ENCODE data around the gene LRRC47. TPM values are rescaled to one million over a fixed set of nuclear protein-coding genes. Genes with fewer than 3 reads are reported as not detected.
A peak's percentile ranks its signal among the peaks of the same experiment; 100 is the strongest.

Gene LRRC47
- total RNA-seq, 1 donor from 2014 or later = 57.0 TPM

DNA sequence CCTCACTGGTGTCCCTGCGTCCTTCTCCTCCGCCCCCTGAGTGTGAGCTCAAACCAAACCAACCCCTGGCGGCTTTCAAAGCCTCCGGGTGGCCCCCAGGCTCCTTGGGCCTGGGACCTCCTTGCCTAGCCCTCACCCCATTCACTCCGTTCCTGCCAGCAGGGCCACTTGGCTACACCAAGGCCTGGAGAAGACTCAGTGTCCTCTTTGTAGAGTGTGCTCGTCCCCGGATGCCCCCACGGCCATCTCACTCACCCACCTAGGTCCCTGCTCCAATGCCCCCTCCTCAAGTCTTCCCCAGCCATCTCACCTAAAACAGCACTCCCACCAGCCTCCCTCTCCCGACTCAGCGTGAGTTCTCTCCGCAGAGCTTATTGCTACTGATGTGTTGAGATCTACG, 51.2 kb downstream of the LRRC47 start:
- Mint-ChIP-seq H3K4me1 (ENCODE audit: low read depth) (peaks cover 16% of the 10 kb centered on the region), H3K9me3 (ENCODE audit: low read depth) (no peaks in the 10 kb centered on the region), H3K27me3 (peaks cover 7% of the 10 kb centered on the region)

DNA sequence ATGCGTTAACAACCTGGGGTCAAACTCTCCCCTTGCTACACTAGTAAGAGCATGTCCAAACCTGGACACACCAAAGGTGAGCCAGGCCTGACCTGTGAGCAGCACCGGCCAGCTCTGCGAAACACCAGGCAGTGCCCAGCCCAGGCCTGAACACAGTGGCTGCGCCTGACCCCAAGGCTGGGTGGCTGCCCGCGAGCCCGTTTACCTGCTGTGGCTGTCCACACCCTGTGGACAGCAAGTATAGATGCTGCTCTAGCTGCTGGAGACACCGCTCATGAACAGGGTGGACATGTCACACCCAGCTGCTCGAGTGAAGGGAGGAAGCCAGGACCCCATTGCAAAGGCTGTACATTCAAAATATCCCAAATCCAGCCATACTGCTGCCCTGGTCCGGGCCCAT, 51.7 kb downstream of the LRRC47 start:
- DNase-seq (ENCODE audit: low spot score, unreplicated experiment) = no peak
- Mint-ChIP-seq H3K4me1 (ENCODE audit: low read depth) (peaks cover 16% of the 10 kb centered on the region), H3K36me3 (ENCODE audit: insufficient read depth) (peaks cover 8% of the 10 kb centered on the region), H3K4me3 (ENCODE audit: low read depth) (no peak overlapping the region), H3K9me3 (ENCODE audit: low read depth) (no peaks in the 10 kb centered on the region), H3K27ac (no peak overlapping the region), H3K27me3 (peaks cover 6% of the 10 kb centered on the region)
- TF ChIP-seq, protein P1, sequence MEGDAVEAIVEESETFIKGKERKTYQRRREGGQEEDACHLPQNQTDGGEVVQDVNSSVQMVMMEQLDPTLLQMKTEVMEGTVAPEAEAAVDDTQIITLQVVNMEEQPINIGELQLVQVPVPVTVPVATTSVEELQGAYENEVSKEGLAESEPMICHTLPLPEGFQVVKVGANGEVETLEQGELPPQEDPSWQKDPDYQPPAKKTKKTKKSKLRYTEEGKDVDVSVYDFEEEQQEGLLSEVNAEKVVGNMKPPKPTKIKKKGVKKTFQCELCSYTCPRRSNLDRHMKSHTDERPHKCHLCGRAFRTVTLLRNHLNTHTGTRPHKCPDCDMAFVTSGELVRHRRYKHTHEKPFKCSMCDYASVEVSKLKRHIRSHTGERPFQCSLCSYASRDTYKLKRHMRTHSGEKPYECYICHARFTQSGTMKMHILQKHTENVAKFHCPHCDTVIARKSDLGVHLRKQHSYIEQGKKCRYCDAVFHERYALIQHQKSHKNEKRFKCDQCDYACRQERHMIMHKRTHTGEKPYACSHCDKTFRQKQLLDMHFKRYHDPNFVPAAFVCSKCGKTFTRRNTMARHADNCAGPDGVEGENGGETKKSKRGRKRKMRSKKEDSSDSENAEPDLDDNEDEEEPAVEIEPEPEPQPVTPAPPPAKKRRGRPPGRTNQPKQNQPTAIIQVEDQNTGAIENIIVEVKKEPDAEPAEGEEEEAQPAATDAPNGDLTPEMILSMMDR (IDR thresholded peaks at IDR 0.05; ENCODE audit: unreplicated experiment) = no peak

More for the DNA sequence above, 51.2 kb downstream of the LRRC47 start:
- TF ChIP-seq, protein P1 (IDR thresholded peaks at IDR 0.05; ENCODE audit: unreplicated experiment) = no peak
- H3K36me3 Mint-ChIP-seq (ENCODE audit: insufficient read depth) = peaks cover 8% of the 10 kb centered on the region
- no peak for DNase-seq (ENCODE audit: low spot score, unreplicated experiment)
- peak overlapping the region; percentile 87 for H3K4me3 Mint-ChIP-seq (ENCODE audit: low read depth)
- no peak overlapping the region for H3K27ac Mint-ChIP-seq

DNA sequence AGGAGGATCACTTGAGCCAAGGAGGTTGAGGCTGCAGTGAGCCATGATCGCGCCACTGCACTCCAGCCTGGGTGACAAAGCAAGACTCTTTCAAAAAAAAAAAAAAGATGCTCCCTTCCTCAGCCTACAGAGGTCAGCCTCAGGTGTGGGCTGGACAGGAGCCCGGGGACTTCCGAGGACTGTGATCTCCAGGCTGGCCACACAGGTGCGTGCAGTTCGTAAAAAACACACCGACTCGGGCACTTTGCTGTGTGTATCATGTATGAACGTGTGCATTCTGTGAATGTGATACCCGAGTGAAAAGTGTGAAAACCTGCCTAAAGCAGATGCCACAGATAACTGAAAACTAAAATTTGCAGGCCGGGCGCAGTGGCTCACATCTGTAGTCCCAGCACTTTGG, 52.5 kb downstream of the LRRC47 start:
- H3K4me3 Mint-ChIP-seq (ENCODE audit: low read depth) = peak overlapping the region; percentile 16
- H3K27ac Mint-ChIP-seq = no peak overlapping the region
- H3K27me3 Mint-ChIP-seq = no peaks in the 10 kb centered on the region
- TF ChIP-seq, protein P1 (IDR thresholded peaks at IDR 0.05; ENCODE audit: unreplicated experiment) = no peak
- DNase-seq (ENCODE audit: low spot score, unreplicated experiment) = no peak
- H3K9me3 Mint-ChIP-seq (ENCODE audit: low read depth) = no peaks in the 10 kb centered on the region
- H3K36me3 Mint-ChIP-seq (ENCODE audit: insufficient read depth) = peaks cover 8% of the 10 kb centered on the region
- peaks cover 16% of the 10 kb centered on the region for H3K4me1 Mint-ChIP-seq (ENCODE audit: low read depth)

DNA sequence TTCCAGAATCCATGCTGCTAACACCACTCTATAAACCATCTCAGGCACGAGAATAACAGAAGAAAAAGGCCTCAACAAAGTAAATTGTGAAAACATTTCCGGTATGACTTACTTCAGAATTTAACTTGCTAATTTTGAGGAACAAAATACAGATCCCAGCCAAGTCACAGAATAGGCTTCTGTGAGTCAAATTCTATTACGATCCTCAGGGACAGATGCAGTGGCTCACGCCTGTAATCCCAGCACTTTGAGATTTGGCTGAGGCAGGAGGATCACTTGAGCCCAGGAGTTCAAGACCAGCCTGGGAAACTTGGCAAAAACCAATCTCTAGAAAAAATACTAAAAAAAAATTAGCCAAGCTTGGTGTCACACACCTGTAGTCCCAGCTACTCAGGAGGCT, 52.9 kb downstream of the LRRC47 start:
- TF ChIP-seq, protein P1 (IDR thresholded peaks at IDR 0.05; ENCODE audit: unreplicated experiment) = no peak
- Mint-ChIP-seq H3K36me3 (ENCODE audit: insufficient read depth) (peaks cover 8% of the 10 kb centered on the region), H3K27me3 (no peaks in the 10 kb centered on the region), H3K9me3 (ENCODE audit: low read depth) (no peaks in the 10 kb centered on the region), H3K4me3 (ENCODE audit: low read depth) (no peak overlapping the region), H3K4me1 (ENCODE audit: low read depth) (peaks cover 16% of the 10 kb centered on the region), H3K27ac (no peak overlapping the region)
- DNase-seq (ENCODE audit: low spot score, unreplicated experiment) = no peak

DNA sequence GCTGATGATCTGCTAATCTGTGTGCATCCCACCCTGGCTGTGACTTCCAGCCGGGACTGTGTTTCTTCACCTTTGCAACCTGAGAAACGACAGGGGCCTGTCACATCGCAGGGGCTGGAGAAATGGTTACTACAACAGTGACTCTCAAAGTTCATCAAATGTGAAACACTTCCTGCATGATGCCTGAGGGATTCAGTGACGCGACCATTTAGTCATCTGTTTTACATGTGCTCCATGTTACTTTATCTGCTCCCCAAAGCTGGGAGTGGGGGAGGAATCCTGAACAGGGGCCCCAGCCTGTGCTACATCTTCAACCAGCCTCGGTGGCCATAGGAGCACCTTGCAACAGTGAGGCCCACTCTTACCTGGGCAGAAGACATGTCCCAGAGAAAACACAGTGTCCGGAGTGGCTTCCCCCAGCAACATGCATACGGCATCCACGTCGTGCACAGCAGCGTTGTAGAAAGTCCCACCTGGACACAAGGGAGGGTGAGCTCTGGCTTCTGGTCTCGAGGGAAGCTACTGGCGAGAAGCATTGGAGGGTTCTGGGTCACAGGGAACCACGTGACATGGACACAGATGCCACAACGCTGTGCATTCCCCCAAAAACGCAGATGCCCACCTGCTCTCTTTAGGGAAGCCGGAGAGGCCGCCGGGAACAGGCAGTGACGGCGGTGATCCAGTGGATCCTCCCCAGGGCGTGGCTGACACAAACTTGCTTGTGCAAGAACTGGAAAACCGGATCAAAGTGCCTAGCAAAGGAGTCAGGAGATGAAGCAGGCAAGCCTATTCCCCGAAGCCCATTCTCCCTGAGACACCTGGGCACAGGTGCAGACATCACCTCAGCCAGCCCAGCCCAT, 53.6 kb downstream of the LRRC47 start:
- TF ChIP-seq, protein P1 (IDR thresholded peaks at IDR 0.05; ENCODE audit: unreplicated experiment) = no peak
- no peaks in the 10 kb centered on the region for H3K9me3 Mint-ChIP-seq (ENCODE audit: low read depth)
- H3K4me1 Mint-ChIP-seq (ENCODE audit: low read depth) = peaks cover 16% of the 10 kb centered on the region
- no peak overlapping the region for H3K27ac Mint-ChIP-seq
- H3K27me3 Mint-ChIP-seq = no peaks in the 10 kb centered on the region
- DNase-seq (ENCODE audit: low spot score, unreplicated experiment) = no peak
- H3K36me3 Mint-ChIP-seq (ENCODE audit: insufficient read depth) = peaks cover 13% of the 10 kb centered on the region
- no peak overlapping the region for H3K4me3 Mint-ChIP-seq (ENCODE audit: low read depth)
